Measurements from ENCODE around the gene CEP85L. TPM values are rescaled to one million over a fixed set of nuclear protein-coding genes. Genes with fewer than 3 reads are reported as not detected.

CEP85L gene
- total RNA-seq, 1 donor from 2014 or later, result 16.8 TPM

GRCh38 chr6:118668761-118669385 lies 17.5 kb upstream of the CEP85L start:
- Mint-ChIP-seq H3K9me3 (no peaks in the 10 kb centered on the region), H3K27me3 (ENCODE audit: low read depth) (no peaks in the 10 kb centered on the region), H3K27ac (ENCODE audit: unreplicated experiment) (no peak overlapping the region)

GRCh38 chr6:118667988-118668387 lies 16.6 kb upstream of the CEP85L start:
- Mint-ChIP-seq H3K27ac (ENCODE audit: unreplicated experiment) (no peak overlapping the region), H3K27me3 (ENCODE audit: low read depth) (no peaks in the 10 kb centered on the region), H3K9me3 (no peaks in the 10 kb centered on the region), H3K4me3 (no peak overlapping the region), H3K4me1 (no peaks in the 10 kb centered on the region), H3K36me3 (ENCODE audit: low read depth) (no peaks in the 10 kb centered on the region)
- no peak for TF ChIP-seq CTCF (conservative IDR thresholded peaks at IDR 0.05)
- no peak for DNase-seq (ENCODE audit: low read depth, low spot score)

More at GRCh38 chr6:118668761-118669385, 17.5 kb upstream of the CEP85L start:
- H3K4me1 Mint-ChIP-seq, result no peaks in the 10 kb centered on the region
- H3K4me3 Mint-ChIP-seq, result no peak overlapping the region
- TF ChIP-seq CTCF (conservative IDR thresholded peaks at IDR 0.05), result no peak
- DNase-seq (ENCODE audit: low read depth, low spot score), result no peak
- no peaks in the 10 kb centered on the region for H3K36me3 Mint-ChIP-seq (ENCODE audit: low read depth)

GRCh38 chr6:118665011-118665410 lies 13.6 kb upstream of the CEP85L start:
- no peak for DNase-seq (ENCODE audit: low read depth, low spot score)
- Mint-ChIP-seq H3K4me1 (no peaks in the 10 kb centered on the region), H3K27ac (ENCODE audit: unreplicated experiment) (no peak overlapping the region), H3K9me3 (no peaks in the 10 kb centered on the region), H3K27me3 (ENCODE audit: low read depth) (no peaks in the 10 kb centered on the region), H3K36me3 (ENCODE audit: low read depth) (no peaks in the 10 kb centered on the region), H3K4me3 (no peak overlapping the region)
- TF ChIP-seq CTCF (conservative IDR thresholded peaks at IDR 0.05), result no peak

- no peak for TF ChIP-seq CTCF (conservative IDR thresholded peaks at IDR 0.05)
- no peaks in the 10 kb centered on the region for H3K36me3 Mint-ChIP-seq (ENCODE audit: low read depth)
- H3K27me3 Mint-ChIP-seq (ENCODE audit: low read depth), result no peaks in the 10 kb centered on the region
- no peak overlapping the region for H3K4me3 Mint-ChIP-seq
- H3K27ac Mint-ChIP-seq (ENCODE audit: unreplicated experiment), result no peak overlapping the region
- no peaks in the 10 kb centered on the region for H3K9me3 Mint-ChIP-seq
- no peaks in the 10 kb centered on the region for H3K4me1 Mint-ChIP-seq
- DNase-seq (ENCODE audit: low read depth, low spot score), result no peak
These were observed 12.9 kb upstream of the CEP85L start for GRCh38 chr6:118663993-118664985.

- DNase-seq (ENCODE audit: low read depth, low spot score), result no peak
- no peak for TF ChIP-seq CTCF (conservative IDR thresholded peaks at IDR 0.05)
- no peaks in the 10 kb centered on the region for H3K4me1 Mint-ChIP-seq
- H3K27ac Mint-ChIP-seq (ENCODE audit: unreplicated experiment), result no peak overlapping the region
- H3K4me3 Mint-ChIP-seq, result no peak overlapping the region
- H3K9me3 Mint-ChIP-seq, result no peaks in the 10 kb centered on the region
- no peaks in the 10 kb centered on the region for H3K27me3 Mint-ChIP-seq (ENCODE audit: low read depth)
- H3K36me3 Mint-ChIP-seq (ENCODE audit: low read depth), result no peaks in the 10 kb centered on the region
These were observed 10.4 kb upstream of the CEP85L start for GRCh38 chr6:118661831-118662230.
